PC-3 (cell line): ENCODE data around the gene SLC44A1. TPM values are rescaled to one million over a fixed set of nuclear protein-coding genes. Genes with fewer than 3 reads are reported as not detected.

Experiments
- ATAC-seq: fragments of 200-7000 bp; cut with Tn5 transposase; 2 replicates; pipeline ENCODE4 v1.9.1; 2020; ENCODE audit warnings: mild to moderate bottlenecking, moderate library complexity
- BruUV-seq: library from RNA; stranded (reverse); fragments of 400-500 nt; replicated peaks from 2 replicates; lab custom pipeline; 2021; lab: Mats Ljungman, UMichigan
- CTCF ChIA-PET: fragments of 300-600 bp; sonication (Branson Sonifier 250); formaldehyde crosslinking; loops from one replicate; lab custom pipeline; 2022; ENCODE audit warnings: antibody characterized with exemption; lab: Charles Lee
- POLR2A ChIA-PET: fragments of 300-600 bp; sonication (Branson Sonifier 250); formaldehyde crosslinking; loops from one replicate; lab custom pipeline; 2022; ENCODE audit warnings: antibody characterized with exemption; ENCODE audit not compliant: unreplicated experiment; lab: Charles Lee
- DNase-seq: peaks from one replicate; pipeline ENCODE4 v3.0.0-alpha.2; 2015
- H2AFZ ChIP-seq: fragments of 300-600 bp; sonication (generic); 2 replicates; pipeline ENCODE4 v1.6.0; 2016; ENCODE audit warnings: antibody characterized with exemption, low read length
- H3F3A ChIP-seq: fragments of 300-600 bp; sonication (generic); one replicate; pipeline ENCODE4 v1.6.0; 2017; ENCODE audit warnings: antibody characterized with exemption, low read length, control low read depth, mild to moderate bottlenecking; ENCODE audit not compliant: unreplicated experiment
- H3K27ac ChIP-seq: fragments of 300-600 bp; sonication (generic); 2 replicates; pipeline ENCODE4 v1.5.1; 2016; ENCODE audit warnings: mild to moderate bottlenecking, low read length
- H3K27me3 ChIP-seq: fragments of 300-600 bp; sonication (generic); 2 replicates; pipeline ENCODE4 v1.6.1; 2016; ENCODE audit warnings: low read length, mixed read lengths
- H3K36me3 ChIP-seq: fragments of 300-600 bp; sonication (generic); 2 replicates; pipeline ENCODE4 v1.6.1; 2016; ENCODE audit warnings: low read depth, mixed run types, low read length, mixed read lengths
- H3K4me1 ChIP-seq: fragments of 300-600 bp; sonication (generic); 2 replicates; pipeline ENCODE4 v1.5.1; 2016; ENCODE audit warnings: low read length; ENCODE audit not compliant: insufficient read depth
- H3K4me2 ChIP-seq: fragments of 300-600 bp; sonication (generic); 2 replicates; pipeline ENCODE4 v1.6.0; 2016; ENCODE audit warnings: low read length
- H3K4me3 ChIP-seq: fragments of 300-600 bp; sonication (generic); 2 replicates; pipeline ENCODE4 v1.5.1; 2016; ENCODE audit warnings: mild to moderate bottlenecking, low read length, mixed read lengths
- H3K79me2 ChIP-seq: fragments of 300-600 bp; sonication (generic); 2 replicates; pipeline ENCODE4 v1.6.1; 2017; ENCODE audit warnings: low read length, mixed read lengths
- H3K9ac ChIP-seq: fragments of 300-600 bp; sonication (generic); 2 replicates; pipeline ENCODE4 v1.6.0; 2016; ENCODE audit warnings: mild to moderate bottlenecking, low read length
- H3K9me2 ChIP-seq: fragments of 300-600 bp; sonication (generic); replicated peaks from 2 replicates; pipeline ENCODE4 v1.6.1; 2016; ENCODE audit warnings: mixed run types, low read length, mixed read lengths
- H3K9me3 ChIP-seq: fragments of 300-600 bp; sonication (generic); 2 replicates; pipeline ENCODE4 v1.6.1; 2016; ENCODE audit warnings: low read length, mixed read lengths
- H4K20me1 ChIP-seq: fragments of 300-600 bp; sonication (generic); 2 replicates; pipeline ENCODE4 v1.6.1; 2016; ENCODE audit warnings: low read length, mixed read lengths
- CTCF ChIP-seq: fragments of 300-600 bp; sonication (generic); conservative IDR thresholded peaks from 2 replicates; pipeline ENCODE4 v1.5.1; 2017; ENCODE audit warnings: antibody characterized with exemption, low read depth, mild to moderate bottlenecking, low read length
- EZH2 ChIP-seq: fragments of 300-600 bp; sonication (generic); IDR thresholded peaks from one replicate; pipeline ENCODE4 v1.6.1; 2017; ENCODE audit warnings: antibody characterized with exemption, mild to moderate bottlenecking, low read length; ENCODE audit not compliant: unreplicated experiment
- EZH2phosphoT487 ChIP-seq: fragments of 300-600 bp; sonication (generic); IDR thresholded peaks from 2 replicates; pipeline ENCODE4 v1.6.1; 2018; ENCODE audit warnings: mild to moderate bottlenecking, antibody characterized with exemption, low read length, borderline replicate concordance
- intact Hi-C: fragments of 100-400 bp; cut with micrococcal nuclease; formaldehyde crosslinking; loops from 2 replicates; pipeline ENCODE4 v1.9.0; 2023
- total RNA-seq: library from RNA; depleted of rRNA; stranded (reverse); fragments of >200 nt; gene quantifications from 2 replicates; pipeline ENCODE4 v1.2.3, GENCODE V29; 2014

Gene SLC44A1
- total RNA-seq, 1 experiment from 2014 or later, result 16.1 TPM

- intact Hi-C loops, result no loop called here
- no peak for DNase-seq
- POLR2A ChIA-PET, result no interaction called here
- 0 out of 2 replicates have a peak, but pooled peaks cover 4% of the 10 kb centered on the region for H3K79me2 ChIP-seq
- H3K4me1 ChIP-seq, result peaks cover 6% of the 10 kb centered on the region; the same call in 1 of the 2 replicates
- no peak overlapping the region for H3K27ac ChIP-seq
- no peaks in the 10 kb centered on the region for H4K20me1 ChIP-seq
- H3F3A ChIP-seq, result no peaks in the 10 kb centered on the region
- CTCF ChIA-PET, result no interaction called here
- H3K9me3 ChIP-seq, result no peaks in the 10 kb centered on the region
- no TSS peak for BruUV-seq
- no peak for ATAC-seq
- H3K4me2 ChIP-seq, result no peak overlapping the region
- no peaks in the 10 kb centered on the region for H3K36me3 ChIP-seq
- no peak overlapping the region for H2AFZ ChIP-seq
- no peak overlapping the region for H3K4me3 ChIP-seq
- no peaks in the 10 kb centered on the region for H3K27me3 ChIP-seq
- TF ChIP-seq EZH2 (no peak), CTCF (no peak), EZH2phosphoT487 (no peak)
- H3K9ac ChIP-seq, result no peak overlapping the region
- H3K9me2 ChIP-seq, result no peaks in the 10 kb centered on the region
Observed at GRCh38 chr9:105275111-105275510, 30.7 kb downstream of the SLC44A1 start.

DNA sequence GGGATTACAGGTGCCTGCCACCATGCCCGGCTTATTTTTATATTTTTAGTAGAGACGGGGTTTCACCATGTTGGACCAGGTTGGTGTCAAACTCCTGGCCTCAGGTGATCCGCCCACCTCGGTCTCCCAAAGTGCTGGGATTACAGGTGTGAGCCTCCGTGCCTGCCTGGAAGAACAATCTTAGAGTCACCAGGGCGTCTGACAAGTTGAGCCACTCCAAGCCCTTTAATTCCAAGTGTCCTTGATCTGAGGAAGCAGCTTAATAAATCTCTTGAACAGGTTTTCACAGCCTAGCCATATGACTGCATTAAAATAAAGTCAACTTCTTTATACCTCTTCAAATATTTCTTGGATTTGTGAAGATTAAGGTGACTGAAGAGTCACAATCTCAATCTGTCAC lies 31.5 kb downstream of the SLC44A1 start:
- Histone ChIP-seq H3K9ac (no peak overlapping the region), H3K9me3 (no peaks in the 10 kb centered on the region), H3K79me2 (0 out of 2 replicates have a peak, but pooled peaks cover 4% of the 10 kb centered on the region), H3K4me2 (no peak overlapping the region), H3K4me1 (peaks cover 14% of the 10 kb centered on the region; the same call in 1 of the 2 replicates), H3K4me3 (no peak overlapping the region), H4K20me1 (no peaks in the 10 kb centered on the region), H3K27ac (no peak overlapping the region), H3K27me3 (no peaks in the 10 kb centered on the region), H2AFZ (no peak overlapping the region), H3F3A (no peaks in the 10 kb centered on the region), H3K36me3 (no peaks in the 10 kb centered on the region), H3K9me2 (no peaks in the 10 kb centered on the region)
- BruUV-seq, result no TSS peak
- intact Hi-C loops, result no loop called here
- ATAC-seq (no peak), DNase-seq (no peak)
- TF ChIP-seq EZH2, result no peak
- TF ChIP-seq CTCF, result no peak
- TF ChIP-seq EZH2phosphoT487, result no peak
- POLR2A ChIA-PET, result no interaction called here
- CTCF ChIA-PET, result no interaction called here

DNA sequence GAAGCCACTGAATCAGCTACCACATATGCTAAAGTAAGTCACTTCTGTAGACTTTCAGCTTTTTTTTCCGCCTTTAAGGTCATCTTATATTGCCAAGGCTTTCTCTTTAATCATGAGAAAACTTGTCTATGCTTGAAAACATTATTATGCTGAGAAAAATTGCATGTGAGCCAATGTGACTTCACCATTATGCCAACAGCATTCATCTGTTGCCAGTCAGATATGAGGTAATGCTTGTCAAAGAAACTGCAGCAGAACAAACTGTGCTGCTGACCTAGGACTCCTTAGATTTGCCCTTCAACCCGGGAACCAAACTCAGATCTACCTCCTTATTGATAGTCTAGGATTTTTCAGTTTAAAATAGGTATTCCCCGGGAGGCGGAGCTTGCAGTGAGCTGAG lies 34.3 kb downstream of the SLC44A1 start:
- no peak for DNase-seq
- POLR2A ChIA-PET, result no interaction called here
- H3K9ac ChIP-seq, result no peak overlapping the region
- H3K36me3 ChIP-seq, result no peaks in the 10 kb centered on the region
- TF ChIP-seq EZH2phosphoT487 (no peak), CTCF (no peak), EZH2 (no peak)
- H3K27me3 ChIP-seq, result no peaks in the 10 kb centered on the region
- H2AFZ ChIP-seq, result no peak overlapping the region
- no peaks in the 10 kb centered on the region for H4K20me1 ChIP-seq
- no peaks in the 10 kb centered on the region for H3F3A ChIP-seq
- H3K4me2 ChIP-seq, result no peak overlapping the region
- H3K4me1 ChIP-seq, result peaks cover 20% of the 10 kb centered on the region
- H3K27ac ChIP-seq, result no peak overlapping the region
- no TSS peak for BruUV-seq
- no peaks in the 10 kb centered on the region for H3K9me2 ChIP-seq
- no peak overlapping the region for H3K4me3 ChIP-seq
- H3K79me2 ChIP-seq, result peaks cover 7% of the 10 kb centered on the region; the same call in 1 of the 2 replicates
- no peak for ATAC-seq
- no peaks in the 10 kb centered on the region for H3K9me3 ChIP-seq
- intact Hi-C loops, result no loop called here
- CTCF ChIA-PET, result interaction anchor here (0.6 kb wide), 2 partner anchors 162 to 352 kb away, joined by 3 to 4 read pairs; no protein-coding TSS in a partner anchor
